KMS-11 (cell line): Measurements from ENCODE around the gene LRRC8A.

Source experiments
- H2AFZ ChIP-seq: fragments of 200-600 bp; sonication (generic); 2 replicates; pipeline ENCODE4 v1.6.1; 2016; ENCODE audit warnings: antibody characterized with exemption, mixed run types, low read depth
- H3K27ac ChIP-seq: fragments of 200-600 bp; sonication (generic); 2 replicates; pipeline ENCODE4 v1.6.1; 2016; ENCODE audit warnings: mild to moderate bottlenecking, mixed run types
- H3K27me3 ChIP-seq: fragments of 200-600 bp; sonication (generic); 2 replicates; pipeline ENCODE4 v1.6.1; 2017; ENCODE audit warnings: mild to moderate bottlenecking, low read depth, mixed run types, moderate library complexity; ENCODE audit not compliant: insufficient read depth
- H3K36me3 ChIP-seq: fragments of 200-600 bp; sonication (generic); 2 replicates; pipeline ENCODE4 v1.6.1; 2017; ENCODE audit warnings: mild to moderate bottlenecking, mixed run types; ENCODE audit not compliant: insufficient read depth
- H3K4me1 ChIP-seq: fragments of 200-600 bp; sonication (generic); 2 replicates; pipeline ENCODE4 v1.6.1; 2016; ENCODE audit warnings: mild to moderate bottlenecking, low read depth, mixed run types; ENCODE audit not compliant: poor library complexity, severe bottlenecking
- H3K4me2 ChIP-seq: fragments of 200-600 bp; sonication (generic); 2 replicates; pipeline ENCODE4 v1.7.0; 2016; ENCODE audit warnings: mild to moderate bottlenecking, mixed run types
- H3K4me3 ChIP-seq: fragments of 200-600 bp; sonication (generic); IDR thresholded peaks from 2 replicates; pipeline ENCODE4 v1.6.1; 2017; ENCODE audit warnings: low read depth, low read length, mixed read lengths; ENCODE audit not compliant: insufficient read depth
- H3K79me2 ChIP-seq: fragments of 200-600 bp; sonication (generic); 2 replicates; pipeline ENCODE4 v1.6.1; 2016; ENCODE audit warnings: low read depth, mixed run types; ENCODE audit not compliant: insufficient read depth
- H3K9ac ChIP-seq: fragments of 200-600 bp; sonication (generic); 2 replicates; pipeline ENCODE4 v1.6.1; 2016; ENCODE audit warnings: mild to moderate bottlenecking, mixed run types
- H4K20me1 ChIP-seq: fragments of 200-600 bp; sonication (generic); 2 replicates; pipeline ENCODE4 v1.6.1; 2016; ENCODE audit warnings: mild to moderate bottlenecking, mixed run types; ENCODE audit not compliant: insufficient read depth
- CTCF ChIP-seq: fragments of 200-600 bp; sonication (generic); conservative IDR thresholded peaks from 2 replicates; pipeline ENCODE4 v1.6.1; 2017; ENCODE audit warnings: low read depth, mild to moderate bottlenecking, antibody characterized with exemption, low read length, moderate library complexity, mixed read lengths

Gene LRRC8A

GRCh38 chr9:128933731-128934130 is 51.8 kb downstream of the LRRC8A start:
- TF ChIP-seq CTCF: no peak
- Histone ChIP-seq H3K27me3 (no peaks in the 10 kb centered on the region), H3K27ac (no peak overlapping the region), H3K9ac (no peak overlapping the region), H3K79me2 (no peaks in the 10 kb centered on the region), H3K4me3 (no peak overlapping the region), H2AFZ (no peak overlapping the region), H3K4me2 (no peak overlapping the region), H4K20me1 (no peaks in the 10 kb centered on the region), H3K4me1 (no peaks in the 10 kb centered on the region), H3K36me3 (no peaks in the 10 kb centered on the region)

- no peaks in the 10 kb centered on the region for H3K79me2 ChIP-seq
- no peak for TF ChIP-seq CTCF
- no peak overlapping the region for H3K4me3 ChIP-seq
- no peaks in the 10 kb centered on the region for H4K20me1 ChIP-seq
- H3K27ac ChIP-seq: no peak overlapping the region
- no peaks in the 10 kb centered on the region for H3K36me3 ChIP-seq
- no peaks in the 10 kb centered on the region for H3K4me1 ChIP-seq
- H3K27me3 ChIP-seq: no peaks in the 10 kb centered on the region
- H2AFZ ChIP-seq: no peak overlapping the region
- H3K4me2 ChIP-seq: no peak overlapping the region
- H3K9ac ChIP-seq: no peak overlapping the region
Measured at GRCh38 chr9:128936171-128936865, 54.4 kb downstream of the LRRC8A start.

- no peaks in the 10 kb centered on the region for H3K36me3 ChIP-seq
- no peak overlapping the region for H3K4me2 ChIP-seq
- no peak for TF ChIP-seq CTCF
- no peaks in the 10 kb centered on the region for H3K4me1 ChIP-seq
- H2AFZ ChIP-seq: no peak overlapping the region
- H3K27me3 ChIP-seq: no peaks in the 10 kb centered on the region
- H3K27ac ChIP-seq: no peak overlapping the region
- no peaks in the 10 kb centered on the region for H4K20me1 ChIP-seq
- H3K9ac ChIP-seq: no peak overlapping the region
- no peak overlapping the region for H3K4me3 ChIP-seq
- no peaks in the 10 kb centered on the region for H3K79me2 ChIP-seq
Measured at GRCh38 chr9:128937310-128938165, 55.6 kb downstream of the LRRC8A start.

- H3K36me3 ChIP-seq: no peaks in the 10 kb centered on the region
- H3K27me3 ChIP-seq: no peaks in the 10 kb centered on the region
- H2AFZ ChIP-seq: no peak overlapping the region
- H3K27ac ChIP-seq: no peak overlapping the region
- H3K79me2 ChIP-seq: no peaks in the 10 kb centered on the region
- H4K20me1 ChIP-seq: no peaks in the 10 kb centered on the region
- no peak overlapping the region for H3K9ac ChIP-seq
- no peaks in the 10 kb centered on the region for H3K4me1 ChIP-seq
- H3K4me2 ChIP-seq: no peak overlapping the region
- H3K4me3 ChIP-seq: no peak overlapping the region
- TF ChIP-seq CTCF: no peak
Measured at GRCh38 chr9:128940271-128940921, 58.5 kb downstream of the LRRC8A start.
